H9 (cell line): Measurements from ENCODE around the gene FOLR2. TPM values are rescaled to one million over a fixed set of nuclear protein-coding genes. Genes with fewer than 3 reads are reported as not detected.

ENCODE experiments used
- DNase-seq: peaks from one replicate; pipeline ENCODE4 v3.0.0-alpha.2; 2017
- H2AFZ ChIP-seq: one replicate; pipeline ENCODE4 v1.6.1; 2013; ENCODE audit warnings: mild to moderate bottlenecking, low read length, control low read depth, moderate library complexity
- H2AK5ac ChIP-seq: 2 replicates; pipeline ENCODE4 v1.6.1; 2013; ENCODE audit warnings: low read length, control low read depth, mixed read lengths; ENCODE audit not compliant: insufficient read length
- H2BK120ac ChIP-seq: one replicate; pipeline ENCODE4 v1.6.1; 2013; ENCODE audit warnings: low read depth, mild to moderate bottlenecking, low read length, control low read depth, inconsistent platforms; ENCODE audit not compliant: poor library complexity, severe bottlenecking
- H2BK12ac ChIP-seq: 2 replicates; pipeline ENCODE4 v1.6.1; 2013; ENCODE audit warnings: low read length, control low read depth, mixed read lengths, low read depth; ENCODE audit not compliant: insufficient read length
- H2BK15ac ChIP-seq: 2 replicates; pipeline ENCODE4 v1.6.1; 2013; ENCODE audit warnings: low read depth, low read length, control low read depth
- H2BK20ac ChIP-seq: one replicate; pipeline ENCODE4 v1.6.1; 2013; ENCODE audit warnings: low read depth, mild to moderate bottlenecking, low read length, control low read depth, inconsistent platforms; ENCODE audit not compliant: poor library complexity, severe bottlenecking
- H2BK5ac ChIP-seq: 2 replicates; pipeline ENCODE4 v1.6.1; 2013; ENCODE audit warnings: low read length, control low read depth, mixed read lengths; ENCODE audit not compliant: insufficient read length
- H3K14ac ChIP-seq: 2 replicates; pipeline ENCODE4 v1.6.1; 2013; ENCODE audit warnings: low read length, control low read depth; ENCODE audit not compliant: insufficient read depth
- H3K18ac ChIP-seq: 2 replicates; pipeline ENCODE4 v1.6.1; 2013; ENCODE audit warnings: low read depth, mild to moderate bottlenecking, mixed read lengths, low read length, control low read depth; ENCODE audit not compliant: insufficient read length
- H3K23ac ChIP-seq: 2 replicates; pipeline ENCODE4 v1.6.1; 2013; ENCODE audit warnings: low read length, control low read depth, mixed read lengths, low read depth; ENCODE audit not compliant: insufficient read length
- H3K23me2 ChIP-seq: 2 replicates; pipeline ENCODE4 v1.6.1; 2013; ENCODE audit warnings: low read depth, mild to moderate bottlenecking, mixed read lengths, low read length, control low read depth; ENCODE audit not compliant: insufficient read length, poor library complexity, severe bottlenecking
- H3K27ac ChIP-seq: 2 replicates; pipeline ENCODE4 v1.5.1; 2013; ENCODE audit warnings: low read length, control low read depth, mixed read lengths, low read depth; ENCODE audit not compliant: insufficient read length
- H3K27me3 ChIP-seq: 2 replicates; pipeline ENCODE4 v1.6.1; 2013; ENCODE audit warnings: low read length, control low read depth, inconsistent platforms; ENCODE audit not compliant: insufficient read depth
- H3K4ac ChIP-seq: 2 replicates; pipeline ENCODE4 v1.6.1; 2013; ENCODE audit warnings: low read depth, mild to moderate bottlenecking, control low read depth, inconsistent platforms, low read length, moderate library complexity
- H3K4me1 ChIP-seq: 2 replicates; pipeline ENCODE4 v1.6.1; 2013; ENCODE audit warnings: low read length, control low read depth, inconsistent platforms; ENCODE audit not compliant: insufficient read depth
- H3K4me2 ChIP-seq: 2 replicates; pipeline ENCODE4 v1.6.1; 2013; ENCODE audit warnings: low read length, control low read depth, mixed read lengths; ENCODE audit not compliant: insufficient read length, insufficient read depth
- H3K56ac ChIP-seq: 2 replicates; pipeline ENCODE4 v1.6.1; 2013; ENCODE audit warnings: low read depth, mild to moderate bottlenecking, mixed read lengths, low read length, control low read depth; ENCODE audit not compliant: insufficient read length
- H3K79me1 ChIP-seq: 2 replicates; pipeline ENCODE4 v1.6.1; 2013; ENCODE audit warnings: low read depth, mild to moderate bottlenecking, moderate library complexity, low read length, control low read depth, inconsistent platforms; ENCODE audit not compliant: insufficient read depth, poor library complexity, severe bottlenecking
- H3K79me2 ChIP-seq: 2 replicates; pipeline ENCODE4 v1.6.1; 2013; ENCODE audit warnings: low read length, control low read depth, inconsistent platforms; ENCODE audit not compliant: insufficient read depth
- H3K9ac ChIP-seq: 2 replicates; pipeline ENCODE4 v1.6.1; 2013; ENCODE audit warnings: low read length, control low read depth, mixed read lengths; ENCODE audit not compliant: insufficient read length; ENCODE audit errors: extremely low read depth
- H3K9me3 ChIP-seq: one replicate; pipeline ENCODE4 v1.6.1; 2013; ENCODE audit warnings: low read depth, low read length, inconsistent platforms; ENCODE audit not compliant: control insufficient read depth
- H3T11ph ChIP-seq: one replicate; pipeline ENCODE4 v1.6.1; 2013; ENCODE audit warnings: mild to moderate bottlenecking, low read length, control low read depth, inconsistent platforms
- H4K20me1 ChIP-seq: one replicate; pipeline ENCODE4 v1.6.1; 2013; ENCODE audit not compliant: control insufficient read depth, insufficient read length, insufficient read depth
- H4K5ac ChIP-seq: 2 replicates; pipeline ENCODE4 v1.6.1; 2013; ENCODE audit warnings: low read depth, mild to moderate bottlenecking, mixed read lengths, low read length, control low read depth; ENCODE audit not compliant: insufficient read length
- H4K8ac ChIP-seq: replicated peaks from 2 replicates; pipeline ENCODE4 v1.6.1; 2013; ENCODE audit warnings: low read length, control low read depth, mixed read lengths, low read depth; ENCODE audit not compliant: insufficient read length
- H4K91ac ChIP-seq: 2 replicates; pipeline ENCODE4 v1.6.1; 2013; ENCODE audit warnings: low read depth, mild to moderate bottlenecking, moderate library complexity, mixed read lengths, low read length, control low read depth; ENCODE audit not compliant: insufficient read length
- H3K27ac Mint-ChIP-seq, 3 experiments: 2 replicates in 2 of 3; 3 replicates in 1 of 3; pipeline ENCODE4 v1.8.0; 2020 to 2021; ENCODE audit warnings: mixed read lengths in 3 of 3, mild to moderate bottlenecking in 1 of 3, moderate library complexity in 1 of 3
- H3K27me3 Mint-ChIP-seq: 2 replicates; pipeline ENCODE4 v1.8.0; 2021; ENCODE audit warnings: low read depth, mild to moderate bottlenecking, moderate library complexity, mixed read lengths
- H3K36me3 Mint-ChIP-seq, 3 experiments: 2 replicates in 2 of 3; 3 replicates in 1 of 3; pipeline ENCODE4 v1.8.0; 2020 to 2021; ENCODE audit warnings: low read depth in 3 of 3, mixed read lengths in 3 of 3; ENCODE audit not compliant: insufficient read depth in 1 of 3
- H3K4me1 Mint-ChIP-seq, 2 experiments: 2 replicates each; pipeline ENCODE4 v1.8.0; 2020; ENCODE audit warnings: mixed read lengths in 2 of 2
- H3K4me3 Mint-ChIP-seq, 2 experiments: 2 replicates in 1 of 2; 3 replicates in 1 of 2; pipeline ENCODE4 v1.8.0; 2020 to 2021; ENCODE audit warnings: mild to moderate bottlenecking in 2 of 2, mixed read lengths in 2 of 2, moderate library complexity in 1 of 2
- H3K9me3 Mint-ChIP-seq, 2 experiments: 2 replicates in 1 of 2; 3 replicates in 1 of 2; pipeline ENCODE4 v1.8.0; 2020; ENCODE audit warnings: mild to moderate bottlenecking in 2 of 2, mixed read lengths in 2 of 2, moderate library complexity in 1 of 2
- CTCF ChIP-seq: fragments of 200-600 bp; sonication (generic); conservative IDR thresholded peaks from 3 replicates; pipeline ENCODE4 v1.8.0; 2021; ENCODE audit warnings: antibody characterized with exemption, mild to moderate bottlenecking
- WGBS: extraction: QIAGEN DNeasy Blood & Tissue Kit; methylation state at CpG from one replicate; pipeline ENCODE4 v1.1.7; 2013; ENCODE audit warnings: missing lambda C conversion rate, low lambda C conversion rate, mixed read lengths; ENCODE audit not compliant: insufficient read length; ENCODE audit errors: extremely low coverage; 5-methylcytosine and 5-hydroxymethylcytosine counted together
- total RNA-seq: library from RNA; stranded (reverse); gene quantifications from 2 replicates; pipeline ENCODE4 v1.2.1, GENCODE V29; 2021

FOLR2 gene
- total RNA-seq, 1 experiment from 2014 or later: not detected

GRCh38 chr11:72267956-72268617, 51.5 kb downstream of the FOLR2 start:
- no CpG with 5 or more reads among the region's 2 CpGs for WGBS

More at GRCh38 chr11:72267956-72268617, 51.5 kb downstream of the FOLR2 start:
- Histone ChIP-seq H3K27ac (no peak overlapping the region), H3K14ac (no peak overlapping the region), H2BK15ac (no peak overlapping the region), H3K23me2 (no peaks in the 10 kb centered on the region), H2AK5ac (no peak overlapping the region), H3K56ac (no peak overlapping the region), H2BK12ac (no peak overlapping the region), H3K4me2 (no peak overlapping the region), H4K20me1 (no peaks in the 10 kb centered on the region), H3K9ac (no peak overlapping the region), H2AFZ (no peak overlapping the region), H4K91ac (no peak overlapping the region), H3K27me3 (no peaks in the 10 kb centered on the region), H2BK120ac (no peak overlapping the region), H2BK20ac (no peak overlapping the region), H3K23ac (no peak overlapping the region), H3K18ac (no peak overlapping the region), H3K79me2 (no peaks in the 10 kb centered on the region), H4K8ac (no peak overlapping the region), H4K5ac (no peak overlapping the region), H3K4ac (no peak overlapping the region), H3T11ph (no peak overlapping the region), H3K9me3 (no peaks in the 10 kb centered on the region), H3K4me1 (no peaks in the 10 kb centered on the region), H3K79me1 (no peaks in the 10 kb centered on the region), H2BK5ac (no peak overlapping the region)
- DNase-seq: no peak
- no peaks in the 10 kb centered on the region for H3K4me1 Mint-ChIP-seq
- no peak overlapping the region for H3K4me3 Mint-ChIP-seq
- peaks cover 11% of the 10 kb centered on the region for H3K27me3 Mint-ChIP-seq
- H3K36me3 Mint-ChIP-seq: no peaks in the 10 kb centered on the region
- TF ChIP-seq CTCF: no peak
- peaks cover 0 to 3% of the 10 kb centered on the region in 2 experiments; a peak in 1 of 5 replicates for H3K9me3 Mint-ChIP-seq
- H3K27ac Mint-ChIP-seq: no peak overlapping the region

Other genes with a start within 250 kb of the FOLR2 start
- 10.2 and 10.6 TPM in 2 replicates for gene IL18BP, start 217.9 kb upstream of the FOLR2 start, total RNA-seq
- 127 and 136 TPM in 2 replicates for gene NUMA1, start 136.3 kb upstream of the FOLR2 start, total RNA-seq
- 3.1 and 6.4 TPM in 2 replicates for gene LRRC51, start 135.9 kb upstream of the FOLR2 start, total RNA-seq
- gene LAMTOR1, start 113.5 kb upstream of the FOLR2 start, total RNA-seq: 96.2 and 96.3 TPM in 2 replicates
- gene TOMT, start 110.9 kb upstream of the FOLR2 start, total RNA-seq: not detected in 2 replicates
- 72.6 and 79.3 TPM in 2 replicates for gene ANAPC15, start 104.1 kb upstream of the FOLR2 start, total RNA-seq
- not detected in 2 replicates for gene FOLR3, start 81.1 kb upstream of the FOLR2 start, total RNA-seq
- 0.92 and 1.2 TPM in 2 replicates for gene FOLR1, start 24.7 kb upstream of the FOLR2 start, total RNA-seq
- gene INPPL1, start 8.0 kb downstream of the FOLR2 start, total RNA-seq: 207 and 214 TPM in 2 replicates
- 1.1 and 1.4 TPM in 2 replicates for gene PHOX2A, start 27.4 kb downstream of the FOLR2 start, total RNA-seq
- 26.2 and 26.6 TPM in 2 replicates for gene CLPB, start 217.7 kb downstream of the FOLR2 start, total RNA-seq